Sigmoid colon (tissue), 4 donors: Measurements from ENCODE around the gene DSCAML1.

ENCODE experiments used
- EP300 ChIP-seq, 4 donors: sonication (generic); formaldehyde crosslinking; IDR thresholded peaks; one replicate each; pipeline ENCODE4 v1.6.1; 2017; ENCODE audit warnings: antibody characterized with exemption in 4 of 4
- POLR2A ChIP-seq, 2 donors: fragments of 450-650 bp; IDR thresholded peaks; one replicate each; pipeline ENCODE4 v1.6.1; 2016; ENCODE audit warnings: antibody characterized with exemption in 2 of 2, mild to moderate bottlenecking in 2 of 2, moderate library complexity in 2 of 2
- POLR2AphosphoS5 ChIP-seq, 4 donors: sonication (generic); formaldehyde crosslinking; IDR thresholded peaks; one replicate each; pipeline ENCODE4 v1.6.1; 2017; ENCODE audit warnings: antibody characterized with exemption in 4 of 4
- TF ChIP-seq, protein P1 (sequence below), 4 experiments: fragments of 450-650 bp in 3 of 4; fragments of 200-600 bp in 1 of 4; IDR thresholded peaks; one replicate each; pipeline ENCODE4 v1.5.1; 2016 to 2019; ENCODE audit warnings: antibody characterized with exemption in 4 of 4, mild to moderate bottlenecking in 3 of 4, moderate library complexity in 2 of 4

DNA sequence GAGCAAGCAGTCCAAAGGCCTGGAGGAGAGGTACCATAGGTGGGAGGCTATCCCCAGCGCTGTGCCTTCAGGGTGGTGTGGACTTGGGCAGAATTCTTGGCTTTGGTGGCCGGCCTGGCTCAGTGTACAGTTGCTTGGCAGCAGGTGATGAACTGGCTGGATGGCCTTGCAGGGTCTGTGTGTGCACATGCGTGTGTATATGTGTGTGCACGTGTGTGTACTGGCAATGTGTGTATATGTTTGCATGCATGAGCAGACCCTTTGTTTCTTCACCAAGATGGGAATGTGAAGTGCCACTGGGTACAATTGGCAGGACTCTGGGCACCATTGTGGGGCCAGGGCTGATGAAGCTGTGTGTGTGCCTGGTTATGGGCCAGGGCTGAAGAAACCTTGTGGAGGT is 416.3 kb downstream of the DSCAML1 start:
- TF ChIP-seq, protein P1, sequence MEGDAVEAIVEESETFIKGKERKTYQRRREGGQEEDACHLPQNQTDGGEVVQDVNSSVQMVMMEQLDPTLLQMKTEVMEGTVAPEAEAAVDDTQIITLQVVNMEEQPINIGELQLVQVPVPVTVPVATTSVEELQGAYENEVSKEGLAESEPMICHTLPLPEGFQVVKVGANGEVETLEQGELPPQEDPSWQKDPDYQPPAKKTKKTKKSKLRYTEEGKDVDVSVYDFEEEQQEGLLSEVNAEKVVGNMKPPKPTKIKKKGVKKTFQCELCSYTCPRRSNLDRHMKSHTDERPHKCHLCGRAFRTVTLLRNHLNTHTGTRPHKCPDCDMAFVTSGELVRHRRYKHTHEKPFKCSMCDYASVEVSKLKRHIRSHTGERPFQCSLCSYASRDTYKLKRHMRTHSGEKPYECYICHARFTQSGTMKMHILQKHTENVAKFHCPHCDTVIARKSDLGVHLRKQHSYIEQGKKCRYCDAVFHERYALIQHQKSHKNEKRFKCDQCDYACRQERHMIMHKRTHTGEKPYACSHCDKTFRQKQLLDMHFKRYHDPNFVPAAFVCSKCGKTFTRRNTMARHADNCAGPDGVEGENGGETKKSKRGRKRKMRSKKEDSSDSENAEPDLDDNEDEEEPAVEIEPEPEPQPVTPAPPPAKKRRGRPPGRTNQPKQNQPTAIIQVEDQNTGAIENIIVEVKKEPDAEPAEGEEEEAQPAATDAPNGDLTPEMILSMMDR (IDR thresholded peaks at IDR 0.05): no peak
- TF ChIP-seq POLR2A (IDR thresholded peaks at IDR 0.05) (no peak), EP300 (IDR thresholded peaks at IDR 0.05) (no peak), POLR2AphosphoS5 (IDR thresholded peaks at IDR 0.05) (no peak)
